ENCODE data around the gene EMD.
"Not testable (repeated sequence)": the region's sequence is repeated elsewhere in the genome, so short reads cannot be mapped to it uniquely, and the experiment has no call there.

EMD gene

GRCh38 chrX:154397888-154398667 is 19.0 kb downstream of the EMD start, which contains the start of gene RPL10:
TSS of gene RPL10 (plus strand) at chrX:154398377. CDS start at chrX:154398520, 143 bp downstream.
- peak; percentile 99 for DNase-seq
- H3K36me3 ChIP-seq: peaks cover 49% of the 10 kb centered on the region
- peak within 1 kb of the TSS; percentile 66 for H3K4me3 ChIP-seq (ENCODE audit: low read depth, low read length)
- H3K9me3 ChIP-seq (ENCODE audit: severe bottlenecking): no peaks in the 10 kb centered on the region
- H3K27ac ChIP-seq: peak within 1 kb of the TSS; percentile 99
- TF ChIP-seq, protein P1, sequence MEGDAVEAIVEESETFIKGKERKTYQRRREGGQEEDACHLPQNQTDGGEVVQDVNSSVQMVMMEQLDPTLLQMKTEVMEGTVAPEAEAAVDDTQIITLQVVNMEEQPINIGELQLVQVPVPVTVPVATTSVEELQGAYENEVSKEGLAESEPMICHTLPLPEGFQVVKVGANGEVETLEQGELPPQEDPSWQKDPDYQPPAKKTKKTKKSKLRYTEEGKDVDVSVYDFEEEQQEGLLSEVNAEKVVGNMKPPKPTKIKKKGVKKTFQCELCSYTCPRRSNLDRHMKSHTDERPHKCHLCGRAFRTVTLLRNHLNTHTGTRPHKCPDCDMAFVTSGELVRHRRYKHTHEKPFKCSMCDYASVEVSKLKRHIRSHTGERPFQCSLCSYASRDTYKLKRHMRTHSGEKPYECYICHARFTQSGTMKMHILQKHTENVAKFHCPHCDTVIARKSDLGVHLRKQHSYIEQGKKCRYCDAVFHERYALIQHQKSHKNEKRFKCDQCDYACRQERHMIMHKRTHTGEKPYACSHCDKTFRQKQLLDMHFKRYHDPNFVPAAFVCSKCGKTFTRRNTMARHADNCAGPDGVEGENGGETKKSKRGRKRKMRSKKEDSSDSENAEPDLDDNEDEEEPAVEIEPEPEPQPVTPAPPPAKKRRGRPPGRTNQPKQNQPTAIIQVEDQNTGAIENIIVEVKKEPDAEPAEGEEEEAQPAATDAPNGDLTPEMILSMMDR (IDR thresholded peaks at IDR 0.05; ENCODE audit: low read depth, low read length): no peak
- peaks cover 3% of the 10 kb centered on the region for H3K27me3 ChIP-seq (ENCODE audit: insufficient read depth, low read depth, severe bottlenecking)

DNA sequence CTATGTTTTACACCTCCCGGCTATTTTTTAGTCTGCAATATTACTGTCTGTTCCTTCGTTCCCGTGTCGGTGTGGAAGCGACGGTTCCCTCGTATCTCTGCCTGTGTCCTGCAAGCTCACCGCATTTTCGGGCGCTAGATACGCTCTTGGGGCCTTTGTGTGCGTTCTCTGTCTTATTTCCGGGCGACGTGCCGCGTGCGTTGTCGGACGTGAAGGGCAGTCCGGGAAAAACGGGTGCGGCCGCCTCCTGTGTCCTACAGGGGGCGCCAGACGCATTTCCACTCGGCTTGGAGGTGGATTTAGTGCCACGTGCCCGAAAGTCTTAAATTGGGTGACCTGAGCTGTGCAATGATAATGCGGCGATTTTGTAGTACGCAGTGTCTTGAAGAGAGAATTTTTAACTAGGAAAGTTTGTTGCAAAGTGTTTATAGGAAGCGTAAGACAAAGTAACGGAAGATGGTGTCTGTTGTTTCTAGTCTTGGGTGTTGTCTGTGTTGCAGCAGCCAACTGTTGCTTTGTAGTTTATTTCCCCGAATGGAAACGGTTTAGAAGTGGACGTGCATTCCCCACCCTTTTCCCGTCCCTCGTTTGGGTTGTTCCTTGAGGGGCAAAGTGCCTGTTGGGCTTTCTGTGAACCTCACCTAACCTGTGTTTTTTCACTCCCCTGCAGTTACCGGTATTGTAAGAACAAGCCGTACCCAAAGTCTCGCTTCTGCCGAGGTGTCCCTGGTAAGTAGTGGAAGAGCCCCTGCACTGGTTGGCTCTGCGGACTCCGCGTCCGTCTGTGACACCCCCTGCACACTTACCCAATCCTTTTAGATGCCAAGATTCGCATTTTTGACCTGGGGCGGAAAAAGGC is 19.8 kb downstream of the EMD start:
- H3K27ac ChIP-seq: peak overlapping the region; percentile 99
- H3K4me3 ChIP-seq (ENCODE audit: low read depth, low read length): peak overlapping the region; percentile 66
- peaks cover 3% of the 10 kb centered on the region for H3K27me3 ChIP-seq (ENCODE audit: insufficient read depth, low read depth, severe bottlenecking)
- H3K36me3 ChIP-seq: peaks cover 54% of the 10 kb centered on the region
- TF ChIP-seq, protein P1 (IDR thresholded peaks at IDR 0.05; ENCODE audit: low read depth, low read length): peak; percentile 89
- DNase-seq: peak; percentile 93
- no peaks in the 10 kb centered on the region for H3K9me3 ChIP-seq (ENCODE audit: severe bottlenecking)

GRCh38 chrX:154399527-154400368 is 20.7 kb downstream of the EMD start:
- Histone ChIP-seq H3K36me3 (peaks cover 54% of the 10 kb centered on the region), H3K27ac (peak overlapping the region; percentile 99), H3K9me3 (ENCODE audit: severe bottlenecking) (no peaks in the 10 kb centered on the region), H3K4me3 (ENCODE audit: low read depth, low read length) (peak overlapping the region; percentile 66), H3K27me3 (ENCODE audit: insufficient read depth, low read depth, severe bottlenecking) (peaks cover 3% of the 10 kb centered on the region)
- no peak for DNase-seq
- TF ChIP-seq, protein P1 (IDR thresholded peaks at IDR 0.05; ENCODE audit: low read depth, low read length): no peak

GRCh38 chrX:154400369-154400817 is 21.3 kb downstream of the EMD start:
- not testable (repeated sequence) for H3K27ac ChIP-seq; H3K9me3 ChIP-seq (ENCODE audit: severe bottlenecking); H3K4me3 ChIP-seq (ENCODE audit: low read depth, low read length); H3K27me3 ChIP-seq (ENCODE audit: insufficient read depth, low read depth, severe bottlenecking); DNase-seq
- peaks cover 59% of the 10 kb centered on the region for H3K36me3 ChIP-seq

DNA sequence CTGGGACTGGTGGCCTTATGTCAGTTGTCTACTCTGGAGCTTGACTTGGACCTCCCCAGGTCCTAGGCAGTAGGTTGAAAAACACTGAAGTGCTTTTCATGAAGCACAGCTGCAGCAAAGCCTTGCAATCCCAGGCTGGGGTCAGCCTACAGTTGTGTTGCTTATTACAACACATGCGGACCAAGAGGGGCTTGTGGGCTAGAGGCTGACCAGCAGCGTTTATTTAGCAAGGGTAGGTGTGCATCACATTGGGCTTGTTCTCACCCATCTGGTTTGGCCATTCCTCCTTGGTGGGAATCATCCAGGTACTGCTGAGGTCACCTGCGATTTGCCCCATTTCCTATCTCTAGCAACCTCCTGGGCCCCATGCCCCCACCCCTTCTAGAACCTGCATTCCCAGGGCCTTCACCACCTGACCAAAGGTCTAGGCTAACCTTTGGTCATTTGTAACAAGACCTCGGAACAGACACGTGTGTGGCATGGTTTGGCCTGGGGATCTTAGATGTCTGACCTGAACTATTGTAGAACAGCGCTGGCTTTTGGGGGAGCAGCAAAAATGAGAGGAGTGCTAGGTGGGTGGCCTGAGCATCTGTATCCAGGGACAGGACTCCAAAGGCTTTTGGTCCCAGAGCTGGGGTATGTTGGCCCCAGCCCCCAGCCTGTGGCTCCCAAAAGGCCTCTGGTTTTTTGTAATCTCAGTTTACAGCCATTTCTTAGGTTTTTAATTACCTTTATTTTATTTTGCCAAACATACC is 22.1 kb downstream of the EMD start:
- Histone ChIP-seq H3K36me3 (peaks cover 59% of the 10 kb centered on the region), H3K27ac (no peak overlapping the region)
- DNase-seq: no peak

More for the DNA sequence above, 22.1 kb downstream of the EMD start:
- no peaks in the 10 kb centered on the region for H3K9me3 ChIP-seq (ENCODE audit: severe bottlenecking)
- TF ChIP-seq, protein P1 (IDR thresholded peaks at IDR 0.05; ENCODE audit: low read depth, low read length): no peak
- no peak overlapping the region for H3K4me3 ChIP-seq (ENCODE audit: low read depth, low read length)
- peaks cover 3% of the 10 kb centered on the region for H3K27me3 ChIP-seq (ENCODE audit: insufficient read depth, low read depth, severe bottlenecking)
